Ovary (tissue), 9 donors: ENCODE data around the gene CDC16. TPM values are rescaled to one million over a fixed set of nuclear protein-coding genes. Genes with fewer than 3 reads are reported as not detected.

ENCODE experiments used
- DNase-seq, 5 donors: peaks; one replicate each; pipeline ENCODE4 v3.0.0-alpha.2; 2019 to 2020
- H3K27ac ChIP-seq, 2 donors: fragments of 200-600 bp; one replicate each; pipeline versions ENCODE4 v1.5.1 to v1.8.0; 2019 to 2022
- H3K27me3 ChIP-seq: fragments of 200-600 bp; one replicate; pipeline ENCODE4 v1.8.0; 2022
- H3K36me3 ChIP-seq: fragments of 200-600 bp; sonication (generic); one replicate; pipeline ENCODE4 v1.5.1; 2019
- H3K4me1 ChIP-seq: one replicate; pipeline ENCODE4 v1.8.1; 2013; ENCODE audit warnings: mild to moderate bottlenecking, moderate library complexity; ENCODE audit not compliant: insufficient read depth
- H3K4me3 ChIP-seq: fragments of 200-600 bp; sonication (generic); one replicate; pipeline ENCODE4 v1.5.1; 2017
- H3K9me3 ChIP-seq, 2 donors: fragments of 200-600 bp in 1 of 2; sonication (generic) in 1 of 2; one replicate each; pipeline versions ENCODE4 v1.5.1 to v1.8.1; 2013 to 2019; ENCODE audit warnings: mild to moderate bottlenecking in 1 of 2, moderate library complexity in 1 of 2
- CTCF ChIP-seq, 3 donors: fragments of 450-650 bp in 2 of 3; fragments of 200-600 bp in 1 of 3; IDR thresholded peaks; one replicate each; pipeline versions ENCODE4 v1.5.1 to v1.8.0; 2016 to 2022; ENCODE audit warnings: antibody characterized with exemption in 3 of 3, mild to moderate bottlenecking in 1 of 3
- EP300 ChIP-seq: sonication (generic); formaldehyde crosslinking; IDR thresholded peaks from one replicate; pipeline ENCODE4 v1.6.1; 2017; ENCODE audit warnings: antibody characterized with exemption
- POLR2A ChIP-seq: fragments of 450-650 bp; IDR thresholded peaks from one replicate; pipeline ENCODE4 v1.6.1; 2017; ENCODE audit warnings: antibody characterized with exemption, mild to moderate bottlenecking, moderate library complexity
- WGBS, 3 donors: extraction: QIAGEN DNeasy Blood & Tissue Kit in 1 of 3; methylation state at CpG; one replicate each; pipeline versions ENCODE4 v1.1.5 to v1.1.7; 2013 to 2017; 5-methylcytosine and 5-hydroxymethylcytosine counted together
- intact Hi-C, 4 donors: fragments of 100-400 bp; cut with DNase I; formaldehyde crosslinking; loops; one replicate each; pipeline versions ENCODE4 v1.11.0 to v1.15.1; 2022 to 2023
- polyA plus RNA-seq, 2 donors: library from polyadenylated mRNA; stranded (reverse); fragments of 200-250 nt in 1 of 2; fragments of 350-450 nt in 1 of 2; fragmentation: Illumina TruSeq in 1 of 2; extraction: RNeasy Lipid Tissue Mini Kit (QIAGEN cat#74804) in 1 of 2; gene quantifications; one replicate each; pipeline ENCODE4 v1.2.3, GENCODE V29; 2013 to 2014
- total RNA-seq, 7 donors: library from RNA; depleted of rRNA in 2 of 7; stranded (reverse); fragments of >200 nt in 2 of 7; fragmentation: NEBNext Ultra II Directional in 3 of 7; extraction: Animal tissue kit (Norgen Biotek cat#: 25700) in 3 of 7; gene quantifications; one replicate each; pipeline versions ENCODE4 v1.1.0 to v1.2.4, GENCODE V29; 2016 to 2023
- donor health status: DM: no; HTN: no; CAD: no; lungs with moderate emphysema.
- donor health status: DM: no; HTN: no; CAD: no.
- donor health status: Bipolar disorder and iron deficiency.
- donor health status: DM: yes; HTN: yes; CAD: no.
- donor health status: DM: no; HTN: no; CAD: no.
- donor health status: DM: yes; HTN: yes; CAD: no.

CDC16 gene
- total and polyA plus RNA-seq, 9 donors = 42.0 to 88.8 (median 55.2) TPM

- H3K9me3 ChIP-seq = no peaks in the 10 kb centered on the region
- WGBS, 3 donors = 72 to 79% (median 73%) methylated on average over 26 of the region's 26 CpGs
- H3K4me1 ChIP-seq = no peaks in the 10 kb centered on the region
- H3K4me3 ChIP-seq = no peak overlapping the region
- TF ChIP-seq POLR2A = no peak
- TF ChIP-seq EP300 = no peak
- no peak for TF ChIP-seq CTCF (IDR thresholded peaks at IDR 0.05)
- no peak for DNase-seq
- H3K27ac ChIP-seq = no peak overlapping the region
- intact Hi-C loops = no loop called here
- H3K27me3 ChIP-seq = no peaks in the 10 kb centered on the region
- H3K36me3 ChIP-seq = no peaks in the 10 kb centered on the region
These were observed 23.1 kb upstream of the CDC16 start for GRCh38 chr13:114211446-114212157.

- TF ChIP-seq POLR2A (no peak), EP300 (no peak), CTCF (IDR thresholded peaks at IDR 0.05) (no peak)
- no peak overlapping the region for H3K27ac ChIP-seq
- H3K9me3 ChIP-seq = no peaks in the 10 kb centered on the region
- intact Hi-C loops = no loop called here
- H3K4me1 ChIP-seq = no peaks in the 10 kb centered on the region
- no peak for DNase-seq
- no peaks in the 10 kb centered on the region for H3K36me3 ChIP-seq
- WGBS, 3 donors = 68 to 77% (median 75%) methylated on average over 6 of the region's 6 CpGs
- H3K27me3 ChIP-seq = no peaks in the 10 kb centered on the region
- no peak overlapping the region for H3K4me3 ChIP-seq
These were observed 22.6 kb upstream of the CDC16 start for GRCh38 chr13:114212158-114212495.

- TF ChIP-seq CTCF (IDR thresholded peaks at IDR 0.05) = no peak
- no peak for TF ChIP-seq EP300
- H3K27me3 ChIP-seq = no peaks in the 10 kb centered on the region
- no peak overlapping the region for H3K4me3 ChIP-seq
- no peak overlapping the region for H3K27ac ChIP-seq
- DNase-seq = no peak
- no peaks in the 10 kb centered on the region for H3K9me3 ChIP-seq
- intact Hi-C loops = no loop called here
- H3K4me1 ChIP-seq = no peaks in the 10 kb centered on the region
- H3K36me3 ChIP-seq = no peaks in the 10 kb centered on the region
- 88 to 92% (median 92%) methylated on average over 7 of the region's 7 CpGs for WGBS, 3 donors
These were observed 20.7 kb upstream of the CDC16 start for GRCh38 chr13:114213980-114214379.

GRCh38 chr13:114219392-114219791 is 15.3 kb upstream of the CDC16 start:
- no peaks in the 10 kb centered on the region for H3K36me3 ChIP-seq
- H3K9me3 ChIP-seq = no peaks in the 10 kb centered on the region
- H3K27ac ChIP-seq = no peak overlapping the region
- TF ChIP-seq EP300 (no peak), CTCF (IDR thresholded peaks at IDR 0.05) (no peak), POLR2A (no peak)
- WGBS, 3 donors = 40 to 42% (median 42%) methylated on average over 3 of the region's 3 CpGs
- H3K4me1 ChIP-seq = no peaks in the 10 kb centered on the region
- H3K27me3 ChIP-seq = no peaks in the 10 kb centered on the region
- intact Hi-C loops = no loop called here
- no peak for DNase-seq
- H3K4me3 ChIP-seq = no peak overlapping the region
